Chondrocyte (in vitro differentiated cells): Measurements from ENCODE around the gene CTPS1. TPM values are rescaled to one million over a fixed set of nuclear protein-coding genes. Genes with fewer than 3 reads are reported as not detected.

Experiments
- DNase-seq: peaks from one replicate; pipeline ENCODE4 v3.0.0; 2021; ENCODE audit warnings: mixed read lengths, low spot score
- H3K27ac Mint-ChIP-seq: one replicate; pipeline ENCODE4 v1.8.0; 2021; ENCODE audit warnings: mild to moderate bottlenecking, moderate library complexity, mixed read lengths; ENCODE audit not compliant: unreplicated experiment
- H3K27me3 Mint-ChIP-seq: 2 replicates; pipeline ENCODE4 v1.8.0; 2021; ENCODE audit warnings: low read depth, mixed read lengths
- H3K36me3 Mint-ChIP-seq: 2 replicates; pipeline ENCODE4 v1.8.0; 2021; ENCODE audit warnings: low read depth, mixed read lengths
- H3K4me1 Mint-ChIP-seq: 2 replicates; pipeline ENCODE4 v1.8.0; 2021; ENCODE audit warnings: low read depth, mild to moderate bottlenecking, mixed read lengths
- H3K4me3 Mint-ChIP-seq: one replicate; pipeline ENCODE4 v1.8.0; 2021; ENCODE audit warnings: mild to moderate bottlenecking, moderate library complexity, mixed read lengths; ENCODE audit not compliant: unreplicated experiment
- H3K9me3 Mint-ChIP-seq: 2 replicates; pipeline ENCODE4 v1.8.0; 2021; ENCODE audit warnings: low read depth, mixed read lengths
- CTCF ChIP-seq: fragments of 200-600 bp; sonication (generic); IDR thresholded peaks from 2 replicates; pipeline ENCODE4 v1.5.0; 2021; ENCODE audit warnings: antibody characterized with exemption, mild to moderate bottlenecking, moderate library complexity
- total RNA-seq: library from RNA; stranded (reverse); gene quantifications from 3 replicates; pipeline ENCODE4 v1.2.1, GENCODE V29; 2021

The CTPS1 gene
- total RNA-seq, 1 donor from 2014 or later: 84.5 TPM

GRCh38 chr1:40969445-40969844 lies 10.1 kb upstream of the CTPS1 start:
- H3K4me1 Mint-ChIP-seq: peaks cover 44% of the 10 kb centered on the region
- no peaks in the 10 kb centered on the region for H3K36me3 Mint-ChIP-seq
- H3K4me3 Mint-ChIP-seq: no peak overlapping the region
- H3K27me3 Mint-ChIP-seq: no peaks in the 10 kb centered on the region
- peak overlapping the region; percentile 90 for H3K27ac Mint-ChIP-seq
- DNase-seq: no peak
- TF ChIP-seq CTCF: no peak
- no peaks in the 10 kb centered on the region for H3K9me3 Mint-ChIP-seq

- no peak for TF ChIP-seq CTCF
- Mint-ChIP-seq H3K36me3 (no peaks in the 10 kb centered on the region), H3K9me3 (no peaks in the 10 kb centered on the region), H3K27ac (no peak overlapping the region), H3K4me1 (peaks cover 47% of the 10 kb centered on the region), H3K27me3 (no peaks in the 10 kb centered on the region), H3K4me3 (no peak overlapping the region)
- no peak for DNase-seq
Observed at GRCh38 chr1:40971966-40972365, 7.5 kb upstream of the CTPS1 start.

GRCh38 chr1:40973912-40974311 lies 5.6 kb upstream of the CTPS1 start:
- H3K4me1 Mint-ChIP-seq: peaks cover 43% of the 10 kb centered on the region
- no peaks in the 10 kb centered on the region for H3K9me3 Mint-ChIP-seq
- no peaks in the 10 kb centered on the region for H3K27me3 Mint-ChIP-seq
- H3K36me3 Mint-ChIP-seq: no peaks in the 10 kb centered on the region
- no peak for TF ChIP-seq CTCF
- no peak for DNase-seq
- H3K27ac Mint-ChIP-seq: no peak overlapping the region
- no peak overlapping the region for H3K4me3 Mint-ChIP-seq

- DNase-seq: no peak
- Mint-ChIP-seq H3K4me1 (peaks cover 38% of the 10 kb centered on the region), H3K9me3 (no peaks in the 10 kb centered on the region), H3K27ac (no peak overlapping the region), H3K36me3 (no peaks in the 10 kb centered on the region), H3K27me3 (no peaks in the 10 kb centered on the region), H3K4me3 (no peak overlapping the region)
- no peak for TF ChIP-seq CTCF
Observed at GRCh38 chr1:40974945-40975344, 4.6 kb upstream of the CTPS1 start.

GRCh38 chr1:40976952-40977690 lies 2.4 kb upstream of the CTPS1 start:
- H3K4me3 Mint-ChIP-seq: no peak overlapping the region

More at GRCh38 chr1:40976952-40977690, 2.4 kb upstream of the CTPS1 start:
- Mint-ChIP-seq H3K36me3 (no peaks in the 10 kb centered on the region), H3K4me1 (peaks cover 49% of the 10 kb centered on the region), H3K27ac (peak overlapping the region; percentile 99), H3K9me3 (no peaks in the 10 kb centered on the region), H3K27me3 (no peaks in the 10 kb centered on the region)
- no peak for DNase-seq
- TF ChIP-seq CTCF: no peak
